HepG2 (cell line): ENCODE data around the gene API5. TPM values are rescaled to one million over a fixed set of nuclear protein-coding genes. Genes with fewer than 3 reads are reported as not detected.

Experiments
- BHLHE40 ChIP-seq: IDR thresholded peaks from 2 replicates; pipeline ENCODE4 v1.6.1; 2011; ENCODE audit warnings: low read length, improper control_type of control experiment
- RNF2 ChIP-seq: fragments of 450-650 bp; conservative IDR thresholded peaks from 2 replicates; pipeline ENCODE4 v1.6.1; 2016; ENCODE audit warnings: low read depth
- STAG1 ChIP-seq: sonication (generic); formaldehyde crosslinking; IDR thresholded peaks from 2 replicates; pipeline ENCODE4 v1.4.0; 2020; ENCODE audit warnings: missing genetic modification reagents
- TBP ChIP-seq: sonication (generic); formaldehyde crosslinking; IDR thresholded peaks from 2 replicates; pipeline ENCODE4 v1.5.0; 2020; ENCODE audit warnings: missing genetic modification reagents
- ZNF547 ChIP-seq: sonication (generic); formaldehyde crosslinking; IDR thresholded peaks from 2 replicates; pipeline ENCODE4 v1.5.1; 2020; ENCODE audit warnings: mild to moderate bottlenecking, missing genetic modification reagents
- ZNF549 ChIP-seq: sonication (generic); formaldehyde crosslinking; IDR thresholded peaks from 2 replicates; pipeline ENCODE4 v1.5.0; 2020; ENCODE audit warnings: missing genetic modification reagents
- ZNF556 ChIP-seq: sonication (generic); formaldehyde crosslinking; IDR thresholded peaks from 2 replicates; pipeline ENCODE4 v1.4.0; 2020; ENCODE audit warnings: mild to moderate bottlenecking, missing genetic modification reagents, borderline replicate concordance
- polyA plus RNA-seq, 8 experiments: library from polyadenylated mRNA; depleted of rRNA in 3 of 8; stranded (reverse) in 7 of 8; unstranded in 1 of 8; fragments of >200 nt; fragmentation: Illumina TruSeq in 4 of 8; extraction: Trizol in 4 of 8; gene quantifications; 2 replicates each; pipeline versions ENCODE4 v1.2.1 to v1.2.3, GENCODE V29; 2011 to 2016; ENCODE audit warnings: low read depth in 4 of 8, missing spikeins in 1 of 8, mixed read lengths in 1 of 8; ENCODE audit not compliant: insufficient read depth in 1 of 8
- total RNA-seq, 5 experiments: library from RNA; depleted of rRNA; stranded (reverse); fragments of >200 nt; fragmentation: Illumina TruSeq; extraction: Trizol; gene quantifications; 2 replicates each; pipeline ENCODE4 v1.2.3, GENCODE V29; 2016; ENCODE audit warnings: low read depth in 1 of 5
- TF ChIP-seq, protein P1 (sequence below): sonication (generic); formaldehyde crosslinking; conservative IDR thresholded peaks from 2 replicates; pipeline ENCODE4 v1.8.0; 2022; ENCODE audit warnings: low read depth, missing genetic modification reagents
- TF ChIP-seq, protein P2 (sequence below): sonication (generic); formaldehyde crosslinking; IDR thresholded peaks from 2 replicates; pipeline ENCODE4 v1.8.0; 2022; ENCODE audit warnings: missing genetic modification reagents, low read depth, mild to moderate bottlenecking, borderline replicate concordance
- TF ChIP-seq, protein P3 (sequence below): sonication (generic); formaldehyde crosslinking; IDR thresholded peaks from 2 replicates; pipeline ENCODE4 v1.4.0; 2020; ENCODE audit warnings: missing genetic modification reagents
- TF ChIP-seq, protein P4 (sequence below): sonication (generic); formaldehyde crosslinking; IDR thresholded peaks from 2 replicates; pipeline ENCODE4 v1.4.0; 2020; ENCODE audit warnings: missing genetic modification reagents, borderline replicate concordance
- TF ChIP-seq, protein P5 (sequence below): IDR thresholded peaks from 2 replicates; pipeline ENCODE4 v1.6.1; 2016; ENCODE audit warnings: missing compliant biosample characterization, missing genetic modification reagents, borderline replicate concordance
- TF ChIP-seq, protein P6 (sequence below): sonication (generic); formaldehyde crosslinking; IDR thresholded peaks from 2 replicates; pipeline ENCODE4 v1.5.0; 2020; ENCODE audit warnings: missing genetic modification reagents
- TF ChIP-seq, protein P7 (sequence below): sonication (generic); formaldehyde crosslinking; IDR thresholded peaks from 2 replicates; pipeline ENCODE4 v1.5.0; 2020; ENCODE audit warnings: mild to moderate bottlenecking, missing genetic modification reagents

API5 gene
- total and polyA plus RNA-seq, 2 of the 13 experiments (the other 11 are each of a cell fraction or from before 2014, with no cell fraction given): 21.6 to 59.0 TPM

DNA sequence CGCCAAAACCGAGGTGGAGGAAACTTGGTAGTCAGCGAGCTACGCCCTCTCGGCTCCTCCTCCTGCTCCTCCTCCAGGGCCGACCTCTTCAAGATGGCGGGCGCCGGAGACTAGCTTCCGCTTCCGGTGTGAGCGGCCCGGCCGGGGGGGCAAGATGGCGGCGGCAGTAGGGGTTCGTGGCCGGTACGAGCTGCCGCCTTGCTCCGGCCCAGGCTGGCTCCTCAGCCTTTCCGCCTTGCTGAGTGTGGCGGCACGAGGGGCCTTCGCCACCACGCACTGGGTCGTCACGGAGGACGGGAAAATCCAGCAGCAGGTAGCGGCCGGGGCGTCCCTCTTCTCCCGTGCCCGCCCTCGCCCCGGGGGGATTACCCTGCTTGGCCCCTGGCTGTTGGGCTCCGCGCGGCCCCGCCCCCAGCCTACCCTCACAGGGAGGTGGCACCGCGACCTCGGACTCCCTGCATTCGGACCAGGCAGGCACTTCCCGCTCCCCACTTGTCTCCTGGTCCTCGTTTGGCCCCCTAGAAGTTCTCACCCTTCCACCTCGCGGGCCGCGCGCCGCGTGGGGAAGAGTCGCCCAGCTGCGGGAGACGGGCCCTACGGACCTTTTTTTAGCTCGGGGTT, 47.1 kb downstream of the API5 start, which contains the start of gene TTC17 (continued):
- TF ChIP-seq, protein P1, sequence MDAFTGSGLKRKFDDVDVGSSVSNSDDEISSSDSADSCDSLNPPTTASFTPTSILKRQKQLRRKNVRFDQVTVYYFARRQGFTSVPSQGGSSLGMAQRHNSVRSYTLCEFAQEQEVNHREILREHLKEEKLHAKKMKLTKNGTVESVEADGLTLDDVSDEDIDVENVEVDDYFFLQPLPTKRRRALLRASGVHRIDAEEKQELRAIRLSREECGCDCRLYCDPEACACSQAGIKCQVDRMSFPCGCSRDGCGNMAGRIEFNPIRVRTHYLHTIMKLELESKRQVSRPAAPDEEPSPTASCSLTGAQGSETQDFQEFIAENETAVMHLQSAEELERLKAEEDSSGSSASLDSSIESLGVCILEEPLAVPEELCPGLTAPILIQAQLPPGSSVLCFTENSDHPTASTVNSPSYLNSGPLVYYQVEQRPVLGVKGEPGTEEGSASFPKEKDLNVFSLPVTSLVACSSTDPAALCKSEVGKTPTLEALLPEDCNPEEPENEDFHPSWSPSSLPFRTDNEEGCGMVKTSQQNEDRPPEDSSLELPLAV (CRISPR knock-in tag): no peak
- TF ChIP-seq, protein P2, sequence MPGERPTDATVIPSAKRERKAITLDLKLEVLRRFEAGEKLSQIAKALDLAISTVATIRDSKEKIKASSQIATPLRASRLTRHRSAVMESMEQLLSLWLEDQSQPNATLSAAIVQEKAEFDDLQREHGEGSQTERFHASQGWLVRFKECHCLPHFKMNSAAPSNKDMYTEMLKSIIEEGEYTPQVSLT (CRISPR knock-in tag): peak; percentile 48; the same call in 1 of the 2 replicates
- TF ChIP-seq, protein P3, sequence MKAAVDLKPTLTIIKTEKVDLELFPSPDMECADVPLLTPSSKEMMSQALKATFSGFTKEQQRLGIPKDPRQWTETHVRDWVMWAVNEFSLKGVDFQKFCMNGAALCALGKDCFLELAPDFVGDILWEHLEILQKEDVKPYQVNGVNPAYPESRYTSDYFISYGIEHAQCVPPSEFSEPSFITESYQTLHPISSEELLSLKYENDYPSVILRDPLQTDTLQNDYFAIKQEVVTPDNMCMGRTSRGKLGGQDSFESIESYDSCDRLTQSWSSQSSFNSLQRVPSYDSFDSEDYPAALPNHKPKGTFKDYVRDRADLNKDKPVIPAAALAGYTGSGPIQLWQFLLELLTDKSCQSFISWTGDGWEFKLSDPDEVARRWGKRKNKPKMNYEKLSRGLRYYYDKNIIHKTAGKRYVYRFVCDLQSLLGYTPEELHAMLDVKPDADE (CRISPR knock-in tag): no peak
- TF ChIP-seq, protein P4, sequence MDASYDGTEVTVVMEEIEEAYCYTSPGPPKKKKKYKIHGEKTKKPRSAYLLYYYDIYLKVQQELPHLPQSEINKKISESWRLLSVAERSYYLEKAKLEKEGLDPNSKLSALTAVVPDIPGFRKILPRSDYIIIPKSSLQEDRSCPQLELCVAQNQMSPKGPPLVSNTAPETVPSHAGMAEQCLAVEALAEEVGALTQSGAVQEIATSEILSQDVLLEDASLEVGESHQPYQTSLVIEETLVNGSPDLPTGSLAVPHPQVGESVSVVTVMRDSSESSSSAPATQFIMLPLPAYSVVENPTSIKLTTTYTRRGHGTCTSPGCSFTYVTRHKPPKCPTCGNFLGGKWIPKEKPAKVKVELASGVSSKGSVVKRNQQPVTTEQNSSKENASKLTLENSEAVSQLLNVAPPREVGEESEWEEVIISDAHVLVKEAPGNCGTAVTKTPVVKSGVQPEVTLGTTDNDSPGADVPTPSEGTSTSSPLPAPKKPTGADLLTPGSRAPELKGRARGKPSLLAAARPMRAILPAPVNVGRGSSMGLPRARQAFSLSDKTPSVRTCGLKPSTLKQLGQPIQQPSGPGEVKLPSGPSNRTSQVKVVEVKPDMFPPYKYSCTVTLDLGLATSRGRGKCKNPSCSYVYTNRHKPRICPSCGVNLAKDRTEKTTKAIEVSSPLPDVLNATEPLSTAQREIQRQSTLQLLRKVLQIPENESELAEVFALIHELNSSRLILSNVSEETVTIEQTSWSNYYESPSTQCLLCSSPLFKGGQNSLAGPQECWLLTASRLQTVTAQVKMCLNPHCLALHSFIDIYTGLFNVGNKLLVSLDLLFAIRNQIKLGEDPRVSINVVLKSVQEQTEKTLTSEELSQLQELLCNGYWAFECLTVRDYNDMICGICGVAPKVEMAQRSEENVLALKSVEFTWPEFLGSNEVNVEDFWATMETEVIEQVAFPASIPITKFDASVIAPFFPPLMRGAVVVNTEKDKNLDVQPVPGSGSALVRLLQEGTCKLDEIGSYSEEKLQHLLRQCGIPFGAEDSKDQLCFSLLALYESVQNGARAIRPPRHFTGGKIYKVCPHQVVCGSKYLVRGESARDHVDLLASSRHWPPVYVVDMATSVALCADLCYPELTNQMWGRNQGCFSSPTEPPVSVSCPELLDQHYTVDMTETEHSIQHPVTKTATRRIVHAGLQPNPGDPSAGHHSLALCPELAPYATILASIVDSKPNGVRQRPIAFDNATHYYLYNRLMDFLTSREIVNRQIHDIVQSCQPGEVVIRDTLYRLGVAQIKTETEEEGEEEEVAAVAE: 0 out of 2 replicates have a peak, but pooled peaks have one; percentile 19
- TF ChIP-seq RNF2 (no peak), TBP (CRISPR knock-in tag) (no peak), ZNF549 (CRISPR knock-in tag) (no peak), STAG1 (CRISPR knock-in tag) (no peak), ZNF556 (peak; percentile 96), BHLHE40 (no peak; the same call in 1 of the 2 replicates), ZNF547 (CRISPR knock-in tag) (peak; percentile 82)
- TF ChIP-seq, protein P5, sequence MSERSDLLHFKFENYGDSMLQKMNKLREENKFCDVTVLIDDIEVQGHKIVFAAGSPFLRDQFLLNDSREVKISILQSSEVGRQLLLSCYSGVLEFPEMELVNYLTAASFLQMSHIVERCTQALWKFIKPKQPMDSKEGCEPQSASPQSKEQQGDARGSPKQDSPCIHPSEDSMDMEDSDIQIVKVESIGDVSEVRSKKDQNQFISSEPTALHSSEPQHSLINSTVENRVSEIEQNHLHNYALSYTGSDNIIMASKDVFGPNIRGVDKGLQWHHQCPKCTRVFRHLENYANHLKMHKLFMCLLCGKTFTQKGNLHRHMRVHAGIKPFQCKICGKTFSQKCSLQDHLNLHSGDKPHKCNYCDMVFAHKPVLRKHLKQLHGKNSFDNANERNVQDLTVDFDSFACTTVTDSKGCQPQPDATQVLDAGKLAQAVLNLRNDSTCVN: peak; percentile 64
- TF ChIP-seq, protein P6, sequence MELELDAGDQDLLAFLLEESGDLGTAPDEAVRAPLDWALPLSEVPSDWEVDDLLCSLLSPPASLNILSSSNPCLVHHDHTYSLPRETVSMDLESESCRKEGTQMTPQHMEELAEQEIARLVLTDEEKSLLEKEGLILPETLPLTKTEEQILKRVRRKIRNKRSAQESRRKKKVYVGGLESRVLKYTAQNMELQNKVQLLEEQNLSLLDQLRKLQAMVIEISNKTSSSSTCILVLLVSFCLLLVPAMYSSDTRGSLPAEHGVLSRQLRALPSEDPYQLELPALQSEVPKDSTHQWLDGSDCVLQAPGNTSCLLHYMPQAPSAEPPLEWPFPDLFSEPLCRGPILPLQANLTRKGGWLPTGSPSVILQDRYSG (CRISPR knock-in tag): no peak
- TF ChIP-seq, protein P7, sequence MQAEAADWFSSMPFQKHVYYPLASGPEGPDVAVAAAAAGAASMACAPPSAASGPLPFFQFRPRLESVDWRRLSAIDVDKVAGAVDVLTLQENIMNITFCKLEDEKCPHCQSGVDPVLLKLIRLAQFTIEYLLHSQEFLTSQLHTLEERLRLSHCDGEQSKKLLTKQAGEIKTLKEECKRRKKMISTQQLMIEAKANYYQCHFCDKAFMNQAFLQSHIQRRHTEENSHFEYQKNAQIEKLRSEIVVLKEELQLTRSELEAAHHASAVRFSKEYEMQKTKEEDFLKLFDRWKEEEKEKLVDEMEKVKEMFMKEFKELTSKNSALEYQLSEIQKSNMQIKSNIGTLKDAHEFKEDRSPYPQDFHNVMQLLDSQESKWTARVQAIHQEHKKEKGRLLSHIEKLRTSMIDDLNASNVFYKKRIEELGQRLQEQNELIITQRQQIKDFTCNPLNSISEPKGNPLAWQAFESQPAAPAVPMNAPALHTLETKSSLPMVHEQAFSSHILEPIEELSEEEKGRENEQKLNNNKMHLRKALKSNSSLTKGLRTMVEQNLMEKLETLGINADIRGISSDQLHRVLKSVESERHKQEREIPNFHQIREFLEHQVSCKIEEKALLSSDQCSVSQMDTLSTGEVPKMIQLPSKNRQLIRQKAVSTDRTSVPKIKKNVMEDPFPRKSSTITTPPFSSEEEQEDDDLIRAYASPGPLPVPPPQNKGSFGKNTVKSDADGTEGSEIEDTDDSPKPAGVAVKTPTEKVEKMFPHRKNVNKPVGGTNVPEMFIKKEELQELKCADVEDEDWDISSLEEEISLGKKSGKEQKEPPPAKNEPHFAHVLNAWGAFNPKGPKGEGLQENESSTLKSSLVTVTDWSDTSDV (CRISPR knock-in tag): peak; percentile 68; the same call in 1 of the 2 replicates
